Uterus (tissue), 2 donors: ENCODE data around the gene MPND.

ENCODE experiments used
- POLR2A ChIP-seq, 2 donors: fragments of 450-650 bp; IDR thresholded peaks; one replicate each; pipeline ENCODE4 v1.6.1; 2016; ENCODE audit warnings: antibody characterized with exemption in 2 of 2, mild to moderate bottlenecking in 1 of 2, moderate library complexity in 1 of 2
- TF ChIP-seq, protein P1 (sequence below), 4 experiments: fragments of 200-600 bp in 2 of 4; fragments of 450-650 bp in 2 of 4; sonication (generic) in 2 of 4; IDR thresholded peaks; one replicate each; pipeline ENCODE4 v1.5.1; 2016 to 2019; ENCODE audit warnings: antibody characterized with exemption in 4 of 4, mild to moderate bottlenecking in 2 of 4, moderate library complexity in 1 of 4

GRCh38 chr19:4367336-4367723, 24.0 kb downstream of the MPND start:
- TF ChIP-seq, protein P1, sequence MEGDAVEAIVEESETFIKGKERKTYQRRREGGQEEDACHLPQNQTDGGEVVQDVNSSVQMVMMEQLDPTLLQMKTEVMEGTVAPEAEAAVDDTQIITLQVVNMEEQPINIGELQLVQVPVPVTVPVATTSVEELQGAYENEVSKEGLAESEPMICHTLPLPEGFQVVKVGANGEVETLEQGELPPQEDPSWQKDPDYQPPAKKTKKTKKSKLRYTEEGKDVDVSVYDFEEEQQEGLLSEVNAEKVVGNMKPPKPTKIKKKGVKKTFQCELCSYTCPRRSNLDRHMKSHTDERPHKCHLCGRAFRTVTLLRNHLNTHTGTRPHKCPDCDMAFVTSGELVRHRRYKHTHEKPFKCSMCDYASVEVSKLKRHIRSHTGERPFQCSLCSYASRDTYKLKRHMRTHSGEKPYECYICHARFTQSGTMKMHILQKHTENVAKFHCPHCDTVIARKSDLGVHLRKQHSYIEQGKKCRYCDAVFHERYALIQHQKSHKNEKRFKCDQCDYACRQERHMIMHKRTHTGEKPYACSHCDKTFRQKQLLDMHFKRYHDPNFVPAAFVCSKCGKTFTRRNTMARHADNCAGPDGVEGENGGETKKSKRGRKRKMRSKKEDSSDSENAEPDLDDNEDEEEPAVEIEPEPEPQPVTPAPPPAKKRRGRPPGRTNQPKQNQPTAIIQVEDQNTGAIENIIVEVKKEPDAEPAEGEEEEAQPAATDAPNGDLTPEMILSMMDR (IDR thresholded peaks at IDR 0.05), result no peak
- TF ChIP-seq POLR2A (IDR thresholded peaks at IDR 0.05), result no peak
